ENCODE results near the gene MTMR4. TPM values are rescaled to one million over a fixed set of nuclear protein-coding genes. Genes with fewer than 3 reads are reported as not detected.
A peak's percentile ranks its signal among the peaks of the same experiment; 100 is the strongest.

The MTMR4 gene
- 38.2 and 47.8 TPM in 2 replicates for total RNA-seq
- 25.2 and 27.3 TPM in 2 replicates for polyA plus RNA-seq

DNA sequence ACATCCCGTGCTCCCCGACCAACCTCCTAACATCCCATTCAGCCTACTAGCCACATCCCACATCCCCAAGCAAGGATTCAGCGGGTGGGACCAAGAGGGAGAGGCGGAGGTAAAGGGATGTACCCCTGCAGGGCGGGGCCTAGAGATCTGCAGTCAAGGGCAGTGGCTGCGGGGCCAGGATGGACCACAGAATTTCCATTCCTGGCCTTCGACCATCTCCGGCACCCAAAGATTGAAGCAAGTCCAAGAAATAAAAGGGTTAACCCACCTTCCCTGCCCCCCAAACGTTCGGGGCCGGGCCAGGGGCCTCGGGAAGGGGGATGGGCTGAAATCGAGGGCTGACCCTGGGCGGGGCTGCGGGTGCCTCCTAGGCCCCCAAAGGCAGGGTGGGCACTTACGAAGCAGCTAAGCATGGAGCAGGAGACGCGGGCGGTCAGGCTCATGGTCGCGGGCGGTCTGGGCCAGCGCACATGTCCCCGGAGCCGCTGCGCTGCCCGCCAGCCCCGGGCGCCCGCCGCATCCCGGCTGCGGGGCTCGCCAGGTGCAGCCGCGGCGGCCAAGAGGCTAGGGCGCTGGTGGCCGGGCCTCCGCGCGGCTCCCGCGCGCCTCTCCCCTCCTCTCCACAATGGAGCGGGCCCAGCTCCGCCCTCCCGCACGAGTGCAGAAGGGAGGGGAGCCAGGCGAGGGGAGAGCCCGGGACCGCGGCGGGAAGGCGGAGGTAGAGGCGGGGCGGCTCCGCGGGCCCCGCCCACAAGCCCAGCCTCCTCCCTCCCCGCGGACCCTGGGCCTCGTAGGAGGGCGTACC lies at the start of gene MTMR4:
Gene MTMR4, minus strand, starts transcription at position 674 of the 805 bp plus-strand sequence. Its CDS starts 231 bp downstream, at position 443.
- TF ChIP-seq CTCF (IDR thresholded peaks at IDR 0.05; ENCODE audit: poor library complexity): no peak
- no peak for TF ChIP-seq EZH2phosphoT487 (IDR thresholded peaks at IDR 0.05; ENCODE audit: low read depth, severe bottlenecking, unreplicated experiment)
- TF ChIP-seq EZH2 (IDR thresholded peaks at IDR 0.05; ENCODE audit: borderline replicate concordance): no peak
- WGBS (ENCODE audit: low lambda C conversion rate, missing lambda C conversion rate): 1% methylated on average over 42 of the region's 64 CpGs
- H3K79me2 ChIP-seq: peaks cover 48% of the 10 kb centered on the region
- H3K4me3 ChIP-seq: peak within 1 kb of the TSS; percentile 68
- peaks cover 3% of the 10 kb centered on the region for H4K20me1 ChIP-seq (ENCODE audit: insufficient read depth, poor library complexity, severe bottlenecking)
- peaks cover 20% of the 10 kb centered on the region for H3K4me1 ChIP-seq (ENCODE audit: insufficient read depth)
- peak within 1 kb of the TSS; percentile 81 for H3K4me2 ChIP-seq
- no peaks in the 10 kb centered on the region for H3K9me3 ChIP-seq (ENCODE audit: low read depth)
- peak within 1 kb of the TSS; percentile 94 for H3K27ac ChIP-seq
- H3K27me3 ChIP-seq: no peaks in the 10 kb centered on the region
- peak; percentile 94 for DNase-seq (ENCODE audit: low spot score)
- peaks cover 3% of the 10 kb centered on the region for H3K36me3 ChIP-seq (replicated peaks; ENCODE audit: insufficient read depth, low read depth)
- H3K9me2 ChIP-seq (replicated peaks; ENCODE audit: insufficient read depth): no peaks in the 10 kb centered on the region
- peak within 1 kb of the TSS; percentile 46 for H2AFZ ChIP-seq

GRCh38 chr17:58560511-58560910 lies 46.1 kb upstream of the MTMR4 start:
- no peaks in the 10 kb centered on the region for H3K9me3 ChIP-seq (ENCODE audit: low read depth)
- no peaks in the 10 kb centered on the region for H3K9me2 ChIP-seq (replicated peaks; ENCODE audit: insufficient read depth)
- no peak overlapping the region for H3K27ac ChIP-seq
- no peaks in the 10 kb centered on the region for H3K36me3 ChIP-seq (replicated peaks; ENCODE audit: insufficient read depth, low read depth)
- no peak overlapping the region for H3K4me2 ChIP-seq
- H2AFZ ChIP-seq: no peak overlapping the region
- no peak overlapping the region for H3K4me3 ChIP-seq
- H3K79me2 ChIP-seq: no peaks in the 10 kb centered on the region
- no peak for TF ChIP-seq EZH2phosphoT487 (IDR thresholded peaks at IDR 0.05; ENCODE audit: low read depth, severe bottlenecking, unreplicated experiment)
- no peak for TF ChIP-seq CTCF (IDR thresholded peaks at IDR 0.05; ENCODE audit: poor library complexity)
- TF ChIP-seq EZH2 (IDR thresholded peaks at IDR 0.05; ENCODE audit: borderline replicate concordance): no peak
- peaks cover 3% of the 10 kb centered on the region for H3K27me3 ChIP-seq
- DNase-seq (ENCODE audit: low spot score): no peak
- H3K4me1 ChIP-seq (ENCODE audit: insufficient read depth): no peaks in the 10 kb centered on the region
- no peaks in the 10 kb centered on the region for H4K20me1 ChIP-seq (ENCODE audit: insufficient read depth, poor library complexity, severe bottlenecking)
- WGBS (ENCODE audit: low lambda C conversion rate, missing lambda C conversion rate): 86% methylated on average over 1 of the region's 1 CpG

- Histone ChIP-seq H3K9me3 (ENCODE audit: low read depth) (no peaks in the 10 kb centered on the region), H4K20me1 (ENCODE audit: insufficient read depth, poor library complexity, severe bottlenecking) (no peaks in the 10 kb centered on the region), H3K4me2 (no peak overlapping the region), H2AFZ (no peak overlapping the region), H3K79me2 (no peaks in the 10 kb centered on the region), H3K9me2 (replicated peaks; ENCODE audit: insufficient read depth) (no peaks in the 10 kb centered on the region), H3K27ac (no peak overlapping the region), H3K4me1 (ENCODE audit: insufficient read depth) (no peaks in the 10 kb centered on the region), H3K4me3 (no peak overlapping the region), H3K27me3 (no peaks in the 10 kb centered on the region), H3K36me3 (replicated peaks; ENCODE audit: insufficient read depth, low read depth) (no peaks in the 10 kb centered on the region)
- WGBS (ENCODE audit: low lambda C conversion rate, missing lambda C conversion rate): 84% methylated on average over 3 of the region's 3 CpGs
- no peak for TF ChIP-seq EZH2phosphoT487 (IDR thresholded peaks at IDR 0.05; ENCODE audit: low read depth, severe bottlenecking, unreplicated experiment)
- no peak for TF ChIP-seq CTCF (IDR thresholded peaks at IDR 0.05; ENCODE audit: poor library complexity)
- TF ChIP-seq EZH2 (IDR thresholded peaks at IDR 0.05; ENCODE audit: borderline replicate concordance): no peak
- DNase-seq (ENCODE audit: low spot score): no peak
Measured at GRCh38 chr17:58557981-58558380, 43.5 kb upstream of the MTMR4 start.
